C4-2B (cell line): ENCODE measurements around the gene ZSCAN12.

ENCODE experiments used
- CTCF ChIP-seq: fragments of 450-650 bp; conservative IDR thresholded peaks from 2 replicates; pipeline ENCODE4 v1.5.1; 2017; ENCODE audit warnings: mild to moderate bottlenecking
- ZFX ChIP-seq: fragments of 450-650 bp; IDR thresholded peaks from 2 replicates; pipeline ENCODE4 v1.6.1; 2017

- TF ChIP-seq CTCF: no peak
- TF ChIP-seq ZFX: no peak
Measured at GRCh38 chr6:28423546-28423945, 24.0 kb upstream of the ZSCAN12 start.
